IPS-NIHi7 (cell line): Measurements from ENCODE around the gene CARMIL3.
"Not testable (repeated sequence)": the region's sequence is repeated elsewhere in the genome, so short reads cannot be mapped to it uniquely, and the experiment has no call there.

Experiments used
- DNase-seq: peaks from one replicate; pipeline ENCODE4 v3.0.0; 2012; ENCODE audit warnings: mixed read lengths; ENCODE audit errors: extremely low spot score

Gene CARMIL3, protein sequence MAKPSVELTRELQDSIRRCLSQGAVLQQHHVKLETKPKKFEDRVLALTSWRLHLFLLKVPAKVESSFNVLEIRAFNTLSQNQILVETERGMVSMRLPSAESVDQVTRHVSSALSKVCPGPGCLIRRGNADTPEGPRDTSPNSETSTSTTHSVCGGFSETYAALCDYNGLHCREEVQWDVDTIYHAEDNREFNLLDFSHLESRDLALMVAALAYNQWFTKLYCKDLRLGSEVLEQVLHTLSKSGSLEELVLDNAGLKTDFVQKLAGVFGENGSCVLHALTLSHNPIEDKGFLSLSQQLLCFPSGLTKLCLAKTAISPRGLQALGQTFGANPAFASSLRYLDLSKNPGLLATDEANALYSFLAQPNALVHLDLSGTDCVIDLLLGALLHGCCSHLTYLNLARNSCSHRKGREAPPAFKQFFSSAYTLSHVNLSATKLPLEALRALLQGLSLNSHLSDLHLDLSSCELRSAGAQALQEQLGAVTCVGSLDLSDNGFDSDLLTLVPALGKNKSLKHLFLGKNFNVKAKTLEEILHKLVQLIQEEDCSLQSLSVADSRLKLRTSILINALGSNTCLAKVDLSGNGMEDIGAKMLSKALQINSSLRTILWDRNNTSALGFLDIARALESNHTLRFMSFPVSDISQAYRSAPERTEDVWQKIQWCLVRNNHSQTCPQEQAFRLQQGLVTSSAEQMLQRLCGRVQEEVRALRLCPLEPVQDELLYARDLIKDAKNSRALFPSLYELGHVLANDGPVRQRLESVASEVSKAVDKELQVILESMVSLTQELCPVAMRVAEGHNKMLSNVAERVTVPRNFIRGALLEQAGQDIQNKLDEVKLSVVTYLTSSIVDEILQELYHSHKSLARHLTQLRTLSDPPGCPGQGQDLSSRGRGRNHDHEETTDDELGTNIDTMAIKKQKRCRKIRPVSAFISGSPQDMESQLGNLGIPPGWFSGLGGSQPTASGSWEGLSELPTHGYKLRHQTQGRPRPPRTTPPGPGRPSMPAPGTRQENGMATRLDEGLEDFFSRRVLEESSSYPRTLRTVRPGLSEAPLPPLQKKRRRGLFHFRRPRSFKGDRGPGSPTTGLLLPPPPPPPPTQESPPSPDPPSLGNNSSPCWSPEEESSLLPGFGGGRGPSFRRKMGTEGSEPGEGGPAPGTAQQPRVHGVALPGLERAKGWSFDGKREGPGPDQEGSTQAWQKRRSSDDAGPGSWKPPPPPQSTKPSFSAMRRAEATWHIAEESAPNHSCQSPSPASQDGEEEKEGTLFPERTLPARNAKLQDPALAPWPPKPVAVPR (N-terminal part only)

DNA sequence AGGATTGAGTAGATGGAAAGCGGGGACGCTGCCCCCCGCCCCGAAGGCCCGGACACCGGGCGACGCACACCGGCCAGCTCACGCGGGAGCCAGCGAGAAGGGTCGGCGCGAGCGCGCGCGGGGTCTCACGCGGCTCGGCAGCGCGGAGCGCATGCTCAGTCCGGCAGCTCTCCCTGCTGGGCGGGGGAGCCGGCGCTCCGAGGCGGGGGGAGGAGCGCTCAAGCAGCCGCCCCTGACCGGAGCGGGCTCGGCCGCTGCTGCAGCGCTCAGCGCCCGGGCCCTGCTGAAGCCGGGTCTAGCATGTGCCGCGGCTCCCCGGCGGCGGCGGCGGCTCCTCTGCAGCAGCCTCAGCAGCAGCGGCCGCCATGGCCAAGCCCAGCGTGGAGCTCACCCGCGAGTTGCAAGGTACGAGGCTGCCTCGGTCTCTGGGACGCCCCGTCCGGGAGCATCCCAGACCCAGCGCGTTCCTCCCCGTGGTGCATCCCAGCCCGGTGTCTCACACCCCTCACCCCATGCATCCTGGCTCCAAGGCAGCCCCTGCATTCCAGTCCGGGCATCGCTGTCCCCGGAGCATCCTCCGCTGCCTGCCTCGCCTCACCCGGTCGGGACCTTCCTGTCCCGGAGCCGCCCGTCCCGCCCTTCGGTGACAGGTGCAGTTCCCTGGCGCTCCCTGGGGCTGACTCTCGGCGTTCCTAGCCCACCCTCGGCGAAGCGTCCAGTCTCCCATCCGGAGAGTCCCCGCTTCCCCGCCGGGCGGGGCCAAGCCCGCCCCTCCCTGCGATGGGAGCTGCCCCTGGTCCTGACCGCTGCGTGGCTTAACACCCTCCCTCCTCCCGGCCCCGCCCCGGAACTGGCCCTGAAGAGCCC, at the start of gene CARMIL3:
CARMIL3 (plus strand) TSS at position 221 of the 867 bp plus-strand sequence; CDS start at position 366, 145 bp downstream.
- DNase-seq: peak; percentile 90

DNA sequence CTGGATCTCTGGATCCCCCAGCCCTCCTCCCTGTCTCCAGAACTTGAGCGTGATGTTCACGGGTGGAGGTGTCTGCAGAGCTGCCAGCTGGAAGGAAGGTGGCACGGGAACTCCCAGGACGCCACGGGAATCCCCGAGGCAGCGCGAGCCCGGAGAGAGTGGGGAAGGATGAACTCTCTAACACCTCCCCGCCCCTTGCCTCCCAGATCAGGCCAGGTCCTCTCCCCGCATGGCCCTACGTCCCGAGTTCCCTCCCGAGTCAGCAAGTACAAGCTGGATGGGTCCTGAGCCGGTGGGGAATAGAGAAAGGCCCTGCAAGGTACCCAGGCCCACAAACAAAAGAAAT, 45.4 kb upstream of the CARMIL3 start:
- DNase-seq: not testable (repeated sequence)

- DNase-seq: not testable (repeated sequence)
Observed at GRCh38 chr14:24006817-24007652, 44.8 kb upstream of the CARMIL3 start.

- DNase-seq: no peak
Observed at GRCh38 chr14:24011051-24011450, 40.8 kb upstream of the CARMIL3 start.

DNA sequence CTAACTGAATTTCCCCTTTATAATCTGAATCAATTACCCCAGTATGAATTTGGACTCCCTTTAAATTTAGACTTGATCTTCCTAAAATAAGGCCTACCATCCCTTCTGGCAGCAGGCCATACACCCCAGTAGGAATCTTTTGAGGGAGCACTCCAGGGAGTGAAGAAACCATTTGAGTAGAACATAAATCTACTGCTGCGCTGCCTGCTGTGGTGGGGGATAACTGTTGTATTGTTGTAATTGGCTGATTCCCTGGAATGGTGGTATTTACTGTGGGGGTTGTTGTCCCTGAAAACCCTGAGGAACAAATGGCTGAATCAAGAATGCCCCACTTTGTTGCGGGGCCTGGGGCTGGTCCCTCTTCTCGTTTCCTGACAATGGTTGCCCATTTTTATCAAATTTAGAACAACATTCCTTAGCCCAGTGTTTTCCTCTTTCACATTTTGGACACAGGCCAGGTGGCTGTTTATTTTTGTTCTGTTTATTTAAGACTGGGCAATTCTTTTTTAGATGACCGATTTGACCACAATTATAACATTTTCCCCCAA, 39.0 kb upstream of the CARMIL3 start:
- DNase-seq: not testable (repeated sequence)

- peak; percentile 83 for DNase-seq
Observed at GRCh38 chr14:24013654-24014514, 37.9 kb upstream of the CARMIL3 start.

DNA sequence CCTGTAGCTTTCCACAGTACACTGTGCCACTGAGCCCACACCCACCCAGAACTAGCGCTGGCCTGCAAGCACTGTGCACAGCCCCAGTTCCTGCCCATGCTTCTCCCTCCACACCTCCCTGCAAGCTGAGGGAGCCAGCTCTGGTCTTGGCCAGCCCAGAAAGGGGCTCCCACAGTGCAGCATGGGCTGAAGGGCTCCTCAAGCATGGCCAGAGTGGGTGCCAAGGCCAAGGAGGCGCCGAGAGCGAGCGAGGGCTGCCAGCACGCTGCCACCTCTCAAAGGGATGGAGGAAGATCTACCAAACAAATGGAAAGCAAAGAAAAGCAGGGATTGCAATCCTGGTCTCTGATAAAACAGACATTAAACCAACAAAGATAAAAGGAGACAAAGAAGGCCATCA, 36.1 kb upstream of the CARMIL3 start:
- DNase-seq: not testable (repeated sequence)

DNA sequence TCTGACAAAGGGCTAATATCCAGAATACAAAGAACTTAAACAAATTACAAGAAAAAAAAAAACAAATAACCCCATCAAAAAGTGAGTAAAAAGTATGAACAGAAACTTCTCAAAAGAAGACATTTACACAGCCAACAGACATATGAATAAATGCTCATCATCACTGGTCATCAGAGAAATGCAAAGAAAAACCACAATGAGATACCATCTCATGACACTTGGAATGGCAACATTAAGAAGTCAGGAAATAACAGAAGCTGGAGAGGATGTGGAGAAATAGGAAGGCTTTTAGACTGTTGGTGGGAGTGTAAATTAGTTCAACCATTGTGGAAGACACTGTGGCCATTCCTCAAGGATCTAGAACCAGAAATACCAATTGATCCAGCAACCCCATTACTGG, 32.8 kb upstream of the CARMIL3 start:
- DNase-seq: not testable (repeated sequence)

DNA sequence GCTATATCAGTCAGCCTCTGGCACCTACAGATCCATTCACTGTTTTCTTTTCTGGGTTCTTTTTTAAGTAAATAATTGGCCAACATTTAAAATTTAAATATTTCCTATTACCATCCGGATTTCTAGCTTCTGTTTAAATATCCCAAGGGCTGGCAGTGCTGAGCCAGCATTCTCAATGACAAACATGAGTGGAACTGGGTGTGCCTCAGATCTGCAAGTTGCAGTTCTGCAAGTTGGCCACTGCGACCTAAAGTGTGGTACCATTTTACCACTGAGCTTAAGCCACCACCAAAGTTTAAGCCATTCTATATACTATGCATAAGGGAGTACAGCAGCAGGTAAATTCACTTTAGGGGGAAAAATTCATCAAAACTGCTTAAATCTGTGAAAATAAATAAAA, 31.9 kb upstream of the CARMIL3 start:
- not testable (repeated sequence) for DNase-seq

GRCh38 chr14:24020520-24020919, 31.3 kb upstream of the CARMIL3 start:
- not testable (repeated sequence) for DNase-seq

- not testable (repeated sequence) for DNase-seq
Observed at GRCh38 chr14:24024939-24025418, 26.8 kb upstream of the CARMIL3 start.

- DNase-seq: not testable (repeated sequence)
Observed at GRCh38 chr14:24029687-24030086, 22.1 kb upstream of the CARMIL3 start.

GRCh38 chr14:24031331-24031730, 20.5 kb upstream of the CARMIL3 start:
- DNase-seq: not testable (repeated sequence)

DNA sequence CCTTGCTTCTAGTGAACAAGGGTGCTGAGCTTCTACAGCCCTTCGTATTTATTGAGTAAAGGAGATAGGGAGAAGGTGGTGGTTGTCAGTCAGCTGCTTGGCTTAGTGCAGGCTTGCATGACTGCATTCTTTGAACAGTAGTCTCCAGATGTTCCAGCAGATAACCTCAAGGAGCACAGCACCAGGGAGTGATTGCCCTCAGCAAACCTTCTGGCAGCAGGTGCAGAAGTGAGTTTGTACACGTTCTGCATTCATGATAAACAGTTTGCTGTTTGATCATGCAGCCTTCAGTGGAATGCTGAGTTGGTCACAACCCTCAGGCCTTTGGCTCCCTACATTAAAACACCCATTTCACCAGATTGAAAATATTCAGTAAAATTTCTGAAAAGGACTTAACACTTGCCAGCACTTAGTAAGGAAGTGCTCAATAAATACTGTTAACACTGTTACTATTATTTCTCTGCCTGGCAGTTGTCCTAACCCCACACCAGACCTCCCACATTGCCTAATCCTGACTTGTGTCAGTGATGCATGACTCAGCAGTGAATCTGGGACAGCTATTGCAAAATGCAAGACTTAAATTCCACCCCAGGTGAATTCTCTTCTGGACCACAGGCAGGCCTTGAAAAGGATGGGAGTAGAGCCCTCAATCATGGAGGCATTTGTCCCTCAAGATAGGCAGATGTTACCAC, 18.9 kb upstream of the CARMIL3 start:
- no peak for DNase-seq

GRCh38 chr14:24035769-24036168, 16.0 kb upstream of the CARMIL3 start:
- DNase-seq: not testable (repeated sequence)

GRCh38 chr14:24036169-24036962, 15.4 kb upstream of the CARMIL3 start:
- DNase-seq: peak; percentile 75
